ENCODE data around the gene MRPL44. TPM values are rescaled to one million over a fixed set of nuclear protein-coding genes. Genes with fewer than 3 reads are reported as not detected.

The MRPL44 gene
- total and polyA plus RNA-seq, 2 donors (not counting 1 experiment from before 2014, with no cell fraction given): 8.9 to 26.7 TPM

DNA sequence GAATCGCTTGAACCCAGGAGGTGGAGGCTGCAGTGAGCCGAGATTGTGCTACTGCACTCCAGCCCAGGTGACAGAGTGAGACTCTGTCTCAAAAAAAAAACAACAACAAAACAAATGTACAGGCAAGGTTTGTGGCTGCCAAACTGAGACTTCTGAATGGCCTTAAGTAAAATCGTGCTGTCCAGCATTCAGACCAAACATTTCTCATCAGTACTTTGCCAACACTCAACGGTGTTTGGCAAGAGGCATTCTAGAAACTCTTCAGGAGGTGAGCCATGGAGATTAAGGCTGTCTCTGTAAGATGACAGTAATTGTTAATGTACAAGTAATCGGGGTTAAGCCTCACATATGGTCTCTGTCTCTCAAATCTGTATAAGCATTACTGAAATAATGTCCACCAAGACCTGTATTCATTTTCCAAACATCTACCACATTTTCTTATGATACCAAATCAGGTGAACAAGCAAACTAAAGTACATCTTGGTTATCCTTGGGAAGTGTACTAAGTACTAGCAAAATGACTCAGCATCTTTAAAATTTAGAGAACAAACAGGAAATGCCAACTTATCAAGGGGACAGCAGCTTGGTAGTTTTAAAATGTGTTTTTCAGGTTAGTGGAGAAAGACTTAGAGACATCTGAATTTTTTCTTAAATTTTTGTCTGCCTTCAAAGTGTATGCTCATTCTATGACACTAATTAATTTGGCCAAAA lies 52.5 kb downstream of the MRPL44 start:
- Histone ChIP-seq H3K4me2 (replicated peaks; ENCODE audit: low read depth, low read length, poor library complexity, severe bottlenecking) (no peak overlapping the region), H3K79me2 (ENCODE audit: control insufficient read depth, insufficient read depth, low read length) (no peaks in the 10 kb centered on the region), H3K36me3 (replicated peaks in 1 of 2; ENCODE audit: control extremely low read depth in 1 of 2, control insufficient read depth in 1 of 2, extremely low read depth in 1 of 2, insufficient read depth in 2 of 2, low read length in 1 of 2) (no peaks in the 10 kb centered on the region), H4K20me1 (ENCODE audit: control insufficient read depth, insufficient read depth, low read length, poor library complexity, severe bottlenecking) (no peaks in the 10 kb centered on the region), H3K27me3 (replicated peaks in 1 of 4; ENCODE audit: control extremely low read depth in 1 of 4, control insufficient read depth in 3 of 4, insufficient read depth in 4 of 4, low read length in 3 of 4) (no peaks in the 10 kb centered on the region), H2AFZ (ENCODE audit: insufficient read depth, low read depth, low read length, poor library complexity, severe bottlenecking) (no peak overlapping the region), H3K9ac (ENCODE audit: low read length) (no peak overlapping the region), H3K9me3 (ENCODE audit: control extremely low read depth in 1 of 3, control insufficient read depth in 2 of 3, insufficient read depth in 1 of 3, low read length in 2 of 3) (no peaks in the 10 kb centered on the region), H3K27ac (ENCODE audit: low read length in 2 of 2) (no peak overlapping the region), H3K4me3 (ENCODE audit: control extremely low read depth in 1 of 5, extremely low read depth in 1 of 5, insufficient read depth in 1 of 5, low read depth in 2 of 5, low read length in 4 of 5) (no peak overlapping the region), H3K4me1 (ENCODE audit: control insufficient read depth in 2 of 2, insufficient read depth in 2 of 2, low read length in 2 of 2) (no peaks in the 10 kb centered on the region)
- H3K27me3 Mint-ChIP-seq: no peaks in the 10 kb centered on the region
- WGBS (ENCODE audit: insufficient coverage): 100% methylated on average over 2 of the region's 5 CpGs
- no peak for ATAC-seq (ENCODE audit: low read depth)
- no peaks in the 10 kb centered on the region for H3K4me1 Mint-ChIP-seq
- ChIA-PET POLR2A (no interaction called here), CTCF (no interaction called here)
- no peak overlapping the region for H3K27ac Mint-ChIP-seq
- no peak overlapping the region for H3K4me3 Mint-ChIP-seq
- intact Hi-C loops (cut with micrococcal nuclease): no loop called here
- TF ChIP-seq, protein P1, sequence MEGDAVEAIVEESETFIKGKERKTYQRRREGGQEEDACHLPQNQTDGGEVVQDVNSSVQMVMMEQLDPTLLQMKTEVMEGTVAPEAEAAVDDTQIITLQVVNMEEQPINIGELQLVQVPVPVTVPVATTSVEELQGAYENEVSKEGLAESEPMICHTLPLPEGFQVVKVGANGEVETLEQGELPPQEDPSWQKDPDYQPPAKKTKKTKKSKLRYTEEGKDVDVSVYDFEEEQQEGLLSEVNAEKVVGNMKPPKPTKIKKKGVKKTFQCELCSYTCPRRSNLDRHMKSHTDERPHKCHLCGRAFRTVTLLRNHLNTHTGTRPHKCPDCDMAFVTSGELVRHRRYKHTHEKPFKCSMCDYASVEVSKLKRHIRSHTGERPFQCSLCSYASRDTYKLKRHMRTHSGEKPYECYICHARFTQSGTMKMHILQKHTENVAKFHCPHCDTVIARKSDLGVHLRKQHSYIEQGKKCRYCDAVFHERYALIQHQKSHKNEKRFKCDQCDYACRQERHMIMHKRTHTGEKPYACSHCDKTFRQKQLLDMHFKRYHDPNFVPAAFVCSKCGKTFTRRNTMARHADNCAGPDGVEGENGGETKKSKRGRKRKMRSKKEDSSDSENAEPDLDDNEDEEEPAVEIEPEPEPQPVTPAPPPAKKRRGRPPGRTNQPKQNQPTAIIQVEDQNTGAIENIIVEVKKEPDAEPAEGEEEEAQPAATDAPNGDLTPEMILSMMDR (IDR thresholded peaks at IDR 0.05): no peak
- TF ChIP-seq EZH2 (IDR thresholded peaks at IDR 0.05; ENCODE audit: borderline replicate concordance, insufficient read depth, low read depth, low read length, poor library complexity, severe bottlenecking): no peak
- DNase-seq: no peak
- H3K9me3 Mint-ChIP-seq (ENCODE audit: insufficient read depth): no peaks in the 10 kb centered on the region

DNA sequence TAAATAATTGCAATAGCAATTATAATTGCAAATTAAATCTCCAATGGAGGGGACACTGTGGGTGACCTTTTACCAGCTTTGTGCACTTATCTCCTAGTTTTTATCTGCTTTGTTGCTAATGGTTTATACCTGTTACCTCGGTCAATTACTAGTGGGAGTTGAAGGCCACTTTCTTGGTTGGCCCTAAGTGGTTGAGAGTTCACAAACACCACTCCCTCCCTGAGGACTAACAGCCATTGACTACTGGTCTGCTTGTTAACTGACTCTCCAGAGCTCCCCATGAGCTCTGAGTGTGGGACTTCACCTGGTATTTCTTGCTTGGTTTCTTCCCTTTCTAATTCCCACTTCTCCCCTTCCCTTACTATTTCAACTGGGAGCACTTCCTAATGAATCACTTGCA lies 54.6 kb downstream of the MRPL44 start:
- intact Hi-C loops (cut with micrococcal nuclease): no loop called here
- ChIA-PET POLR2A (no interaction called here), CTCF (no interaction called here)
- no peak for TF ChIP-seq EZH2 (IDR thresholded peaks at IDR 0.05; ENCODE audit: borderline replicate concordance, insufficient read depth, low read depth, low read length, poor library complexity, severe bottlenecking)
- TF ChIP-seq, protein P1 (IDR thresholded peaks at IDR 0.05): no peak
- no CpG with 5 or more reads among the region's 1 CpG for WGBS (ENCODE audit: insufficient coverage)
- H3K27ac Mint-ChIP-seq: no peak overlapping the region
- Histone ChIP-seq H4K20me1 (ENCODE audit: control insufficient read depth, insufficient read depth, low read length, poor library complexity, severe bottlenecking) (no peaks in the 10 kb centered on the region), H3K36me3 (replicated peaks in 1 of 2; ENCODE audit: control extremely low read depth in 1 of 2, control insufficient read depth in 1 of 2, extremely low read depth in 1 of 2, insufficient read depth in 2 of 2, low read length in 1 of 2) (no peaks in the 10 kb centered on the region), H3K79me2 (ENCODE audit: control insufficient read depth, insufficient read depth, low read length) (no peaks in the 10 kb centered on the region), H3K4me3 (ENCODE audit: control extremely low read depth in 1 of 5, extremely low read depth in 1 of 5, insufficient read depth in 1 of 5, low read depth in 2 of 5, low read length in 4 of 5) (no peak overlapping the region), H3K27me3 (replicated peaks in 1 of 4; ENCODE audit: control extremely low read depth in 1 of 4, control insufficient read depth in 3 of 4, insufficient read depth in 4 of 4, low read length in 3 of 4) (no peaks in the 10 kb centered on the region), H3K4me2 (replicated peaks; ENCODE audit: low read depth, low read length, poor library complexity, severe bottlenecking) (no peak overlapping the region), H3K27ac (ENCODE audit: low read length in 2 of 2) (no peak overlapping the region), H2AFZ (ENCODE audit: insufficient read depth, low read depth, low read length, poor library complexity, severe bottlenecking) (no peak overlapping the region), H3K4me1 (ENCODE audit: control insufficient read depth in 2 of 2, insufficient read depth in 2 of 2, low read length in 2 of 2) (no peaks in the 10 kb centered on the region), H3K9me3 (ENCODE audit: control extremely low read depth in 1 of 3, control insufficient read depth in 2 of 3, insufficient read depth in 1 of 3, low read length in 2 of 3) (no peaks in the 10 kb centered on the region), H3K9ac (ENCODE audit: low read length) (no peak overlapping the region)
- H3K4me3 Mint-ChIP-seq: no peak overlapping the region
- H3K27me3 Mint-ChIP-seq: peaks cover 7% of the 10 kb centered on the region
- DNase-seq: no peak
- no peaks in the 10 kb centered on the region for H3K9me3 Mint-ChIP-seq (ENCODE audit: insufficient read depth)
- no peak for ATAC-seq (ENCODE audit: low read depth)
- H3K4me1 Mint-ChIP-seq: peaks cover 3% of the 10 kb centered on the region
